ENCODE measurements around the gene FYN.

GRCh38 chr6:111810294-111811131, 62.7 kb downstream of the FYN start:
- TF ChIP-seq, protein P1, sequence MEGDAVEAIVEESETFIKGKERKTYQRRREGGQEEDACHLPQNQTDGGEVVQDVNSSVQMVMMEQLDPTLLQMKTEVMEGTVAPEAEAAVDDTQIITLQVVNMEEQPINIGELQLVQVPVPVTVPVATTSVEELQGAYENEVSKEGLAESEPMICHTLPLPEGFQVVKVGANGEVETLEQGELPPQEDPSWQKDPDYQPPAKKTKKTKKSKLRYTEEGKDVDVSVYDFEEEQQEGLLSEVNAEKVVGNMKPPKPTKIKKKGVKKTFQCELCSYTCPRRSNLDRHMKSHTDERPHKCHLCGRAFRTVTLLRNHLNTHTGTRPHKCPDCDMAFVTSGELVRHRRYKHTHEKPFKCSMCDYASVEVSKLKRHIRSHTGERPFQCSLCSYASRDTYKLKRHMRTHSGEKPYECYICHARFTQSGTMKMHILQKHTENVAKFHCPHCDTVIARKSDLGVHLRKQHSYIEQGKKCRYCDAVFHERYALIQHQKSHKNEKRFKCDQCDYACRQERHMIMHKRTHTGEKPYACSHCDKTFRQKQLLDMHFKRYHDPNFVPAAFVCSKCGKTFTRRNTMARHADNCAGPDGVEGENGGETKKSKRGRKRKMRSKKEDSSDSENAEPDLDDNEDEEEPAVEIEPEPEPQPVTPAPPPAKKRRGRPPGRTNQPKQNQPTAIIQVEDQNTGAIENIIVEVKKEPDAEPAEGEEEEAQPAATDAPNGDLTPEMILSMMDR (IDR thresholded peaks at IDR 0.05): no peak
- TF ChIP-seq POLR2A (IDR thresholded peaks at IDR 0.05): no peak

Data from tibial nerve (tissue), 3 donors.